ENCODE data around the gene NUBP1.

NUBP1 gene

DNA sequence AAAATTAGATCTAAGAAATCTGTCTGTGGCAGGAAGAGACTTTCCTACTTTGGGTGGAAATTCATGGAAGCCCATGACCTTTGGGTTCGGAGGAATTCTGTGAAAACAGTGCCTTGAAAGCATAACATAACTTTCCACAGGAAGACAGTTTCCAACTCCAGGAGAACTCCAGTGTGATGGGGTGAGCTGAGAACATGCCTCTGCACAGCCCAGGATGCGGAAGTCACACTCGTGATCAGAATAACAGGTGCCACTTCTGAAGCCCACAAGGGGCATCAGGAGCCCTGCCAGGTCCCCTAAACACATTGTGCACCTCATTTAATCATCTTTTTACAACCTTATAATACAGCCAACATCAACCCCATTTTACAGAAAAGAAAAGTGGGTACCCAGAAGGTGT lies 65.2 kb downstream of the NUBP1 start:
- no peak overlapping the region for H3K27ac ChIP-seq
- TF ChIP-seq, protein P1, sequence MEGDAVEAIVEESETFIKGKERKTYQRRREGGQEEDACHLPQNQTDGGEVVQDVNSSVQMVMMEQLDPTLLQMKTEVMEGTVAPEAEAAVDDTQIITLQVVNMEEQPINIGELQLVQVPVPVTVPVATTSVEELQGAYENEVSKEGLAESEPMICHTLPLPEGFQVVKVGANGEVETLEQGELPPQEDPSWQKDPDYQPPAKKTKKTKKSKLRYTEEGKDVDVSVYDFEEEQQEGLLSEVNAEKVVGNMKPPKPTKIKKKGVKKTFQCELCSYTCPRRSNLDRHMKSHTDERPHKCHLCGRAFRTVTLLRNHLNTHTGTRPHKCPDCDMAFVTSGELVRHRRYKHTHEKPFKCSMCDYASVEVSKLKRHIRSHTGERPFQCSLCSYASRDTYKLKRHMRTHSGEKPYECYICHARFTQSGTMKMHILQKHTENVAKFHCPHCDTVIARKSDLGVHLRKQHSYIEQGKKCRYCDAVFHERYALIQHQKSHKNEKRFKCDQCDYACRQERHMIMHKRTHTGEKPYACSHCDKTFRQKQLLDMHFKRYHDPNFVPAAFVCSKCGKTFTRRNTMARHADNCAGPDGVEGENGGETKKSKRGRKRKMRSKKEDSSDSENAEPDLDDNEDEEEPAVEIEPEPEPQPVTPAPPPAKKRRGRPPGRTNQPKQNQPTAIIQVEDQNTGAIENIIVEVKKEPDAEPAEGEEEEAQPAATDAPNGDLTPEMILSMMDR (conservative IDR thresholded peaks at IDR 0.05): no peak

DNA sequence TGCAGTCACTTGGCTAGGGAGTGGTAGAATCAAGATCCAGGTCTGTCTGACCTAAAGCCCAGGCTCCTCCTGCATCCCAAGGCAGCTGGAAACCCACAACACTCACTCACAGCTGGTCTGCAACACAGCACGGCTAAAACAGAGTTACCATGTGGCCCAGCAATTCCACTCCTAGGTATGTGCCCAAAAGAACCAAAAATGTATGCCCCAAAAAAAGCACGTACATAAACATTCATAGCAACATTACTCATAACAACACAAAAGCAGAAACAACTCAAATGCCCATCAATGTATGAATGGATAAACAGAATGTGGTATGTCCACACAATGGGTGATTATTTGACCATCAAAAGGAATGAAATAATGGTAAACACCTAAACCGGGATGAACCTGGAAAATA lies 66.1 kb downstream of the NUBP1 start:
- no peak overlapping the region for H3K27ac ChIP-seq
- TF ChIP-seq, protein P1 (conservative IDR thresholded peaks at IDR 0.05): no peak

DNA sequence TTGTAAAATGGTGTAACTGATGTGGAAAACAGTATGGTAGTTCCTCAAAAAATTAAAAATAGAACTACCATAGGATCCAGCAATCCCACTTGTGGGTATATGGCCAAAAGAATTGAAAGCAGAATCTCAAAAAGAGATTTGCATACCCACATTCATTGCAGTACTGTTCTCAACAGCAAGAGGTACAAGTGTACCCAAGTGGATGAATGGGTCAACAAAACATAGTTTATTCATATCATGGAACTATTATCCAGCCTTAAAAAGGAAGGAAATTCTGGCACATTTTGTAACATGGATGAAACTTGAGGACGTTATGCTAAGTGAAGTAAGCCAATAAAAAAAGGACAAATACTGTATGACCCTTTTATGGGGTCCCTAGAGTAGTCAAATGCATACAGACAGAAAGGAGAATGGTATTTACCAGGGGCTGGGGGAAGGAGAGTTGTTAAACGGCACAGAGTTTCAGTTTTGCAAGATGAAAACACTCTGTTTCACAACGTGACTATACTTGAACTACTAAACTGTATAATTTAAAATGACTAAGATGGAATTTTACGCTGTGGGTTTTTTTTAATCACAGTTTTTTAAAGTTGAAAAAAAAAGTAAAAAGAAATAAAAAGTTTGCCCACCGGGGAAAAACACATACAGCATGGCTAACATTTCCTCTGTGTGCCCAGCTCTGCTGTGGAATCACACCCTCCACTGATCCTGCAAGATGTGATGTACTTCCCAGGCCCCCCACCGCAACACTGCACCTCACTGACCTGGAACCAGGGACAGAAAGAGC lies 68.9 kb downstream of the NUBP1 start:
- H3K27ac ChIP-seq: no peak overlapping the region
- TF ChIP-seq, protein P1 (conservative IDR thresholded peaks at IDR 0.05): no peak

DNA sequence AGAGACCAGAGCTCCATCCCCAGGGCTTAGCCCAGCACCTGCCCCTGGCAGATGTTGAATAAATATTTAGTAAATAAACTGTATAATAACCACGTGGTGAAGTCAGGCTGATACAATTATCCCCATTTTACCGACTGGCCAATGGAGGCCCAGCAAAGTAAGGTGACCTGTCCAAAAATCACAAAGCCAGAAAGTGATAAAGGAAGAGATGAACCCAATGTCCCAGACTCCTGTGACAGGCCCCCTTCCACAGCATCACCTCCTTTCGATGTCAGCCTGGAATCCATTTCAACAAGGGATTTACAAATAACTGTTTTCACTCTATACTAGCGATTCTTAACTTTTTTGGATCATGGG lies 69.4 kb downstream of the NUBP1 start:
- no peak overlapping the region for H3K27ac ChIP-seq
- TF ChIP-seq, protein P1 (conservative IDR thresholded peaks at IDR 0.05): no peak

DNA sequence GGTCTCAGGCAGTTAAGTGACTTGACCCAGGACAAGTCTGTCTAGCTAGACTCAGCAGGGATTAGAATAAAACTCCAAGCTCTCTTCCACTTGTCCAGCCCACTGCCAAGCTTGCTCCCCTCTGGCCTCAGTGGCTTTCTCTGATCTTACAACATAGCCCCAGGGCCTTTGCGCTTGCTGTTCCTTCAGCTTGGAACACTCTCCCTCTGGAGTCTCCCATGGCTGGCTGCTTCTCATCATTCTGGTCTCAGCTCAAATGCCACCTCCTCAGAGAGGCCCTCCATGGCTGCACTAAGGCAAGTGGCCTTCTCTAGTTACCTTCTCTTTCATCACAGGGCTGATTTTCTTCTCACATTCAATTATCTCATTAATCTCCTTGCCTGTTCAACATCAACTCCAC lies 73.9 kb downstream of the NUBP1 start:
- TF ChIP-seq, protein P1 (conservative IDR thresholded peaks at IDR 0.05): no peak

DNA sequence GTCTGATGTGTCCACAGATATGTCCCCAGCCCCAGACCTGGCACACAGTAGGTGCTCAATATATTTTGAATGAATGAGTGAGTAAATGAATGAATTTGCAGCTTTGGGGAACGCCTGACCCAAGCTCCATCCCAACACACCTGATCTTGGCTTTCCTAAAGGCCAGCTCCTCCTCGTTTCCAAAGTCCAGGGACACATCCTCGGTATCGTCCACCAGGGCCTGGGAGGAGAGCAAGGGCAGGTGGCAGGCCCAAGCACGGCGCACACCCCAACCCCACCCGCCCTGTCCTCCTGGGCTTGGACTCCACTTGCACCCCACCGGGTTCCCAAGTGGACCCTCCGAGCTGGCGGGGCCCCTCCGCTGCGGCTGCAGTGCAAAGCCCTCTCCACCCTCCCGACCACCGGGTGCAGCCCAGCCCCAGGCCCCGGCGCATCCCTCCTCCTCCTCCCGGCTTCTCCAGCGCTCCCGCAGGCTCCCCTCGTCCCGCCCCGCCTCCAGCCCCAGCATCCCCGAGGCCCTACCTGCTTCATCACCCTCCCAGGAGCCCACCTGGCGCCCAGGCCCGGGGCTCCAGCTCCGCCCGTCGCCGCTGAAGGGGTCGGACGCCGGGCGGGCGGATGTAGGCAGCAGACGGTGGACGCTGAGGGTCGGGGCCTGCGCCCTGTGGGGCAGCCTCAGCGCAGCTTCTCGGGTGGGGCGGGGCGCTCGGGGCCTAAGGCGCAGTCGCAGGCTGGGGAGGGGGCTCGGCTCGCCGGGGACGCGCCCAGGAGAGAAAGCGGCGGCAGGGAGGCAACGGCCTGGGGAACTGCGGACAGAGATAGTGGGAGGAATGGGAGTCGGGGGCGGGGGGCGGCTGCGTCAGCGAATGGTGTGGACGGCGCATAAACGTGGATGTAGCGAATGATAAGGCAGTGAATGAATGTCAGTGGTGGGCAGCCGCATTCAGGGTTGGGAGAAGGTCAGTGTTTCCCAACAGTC lies 74.6 kb downstream of the NUBP1 start, which contains the start of gene TVP23A:
Gene TVP23A, minus strand, starts transcription at position 832 of the 979 bp plus-strand sequence. Its CDS starts 301 bp downstream, at position 531.
- TF ChIP-seq, protein P1 (conservative IDR thresholded peaks at IDR 0.05): no peak
- no peak within 1 kb of the TSS for H3K27ac ChIP-seq

More for the DNA sequence above, 73.9 kb downstream of the NUBP1 start:
- H3K27ac ChIP-seq: no peak overlapping the region
